ENCODE results near the gene FAM118B. TPM values are rescaled to one million over a fixed set of nuclear protein-coding genes. Genes with fewer than 3 reads are reported as not detected.

FAM118B gene
- total and polyA plus RNA-seq, 2 of the 8 experiments (the other 6 are each of a cell fraction or from before 2014, with no cell fraction given): 25.3 to 48.3 TPM

- TF ChIP-seq CHD7 (IDR thresholded peaks at IDR 0.05; ENCODE audit: insufficient replicate concordance, low read length) (no peak), HDAC2 (IDR thresholded peaks at IDR 0.05; ENCODE audit: borderline replicate concordance in 1 of 2, low read depth in 2 of 2, low read length in 2 of 2) (no peak), SAP30 (IDR thresholded peaks at IDR 0.05; ENCODE audit: insufficient read depth, insufficient replicate concordance, low read length) (no peak), SP2 (IDR thresholded peaks at IDR 0.05; ENCODE audit: low read length) (no peak), CTBP2 (IDR thresholded peaks at IDR 0.05; ENCODE audit: borderline replicate concordance, insufficient read depth, insufficient read length, low read length) (no peak), EGR1 (IDR thresholded peaks at IDR 0.05; ENCODE audit: borderline replicate concordance, low read depth, low read length) (no peak), RXRA (IDR thresholded peaks at IDR 0.05; ENCODE audit: insufficient read depth, low read depth, low read length) (no peak), KDM5A (IDR thresholded peaks at IDR 0.05; ENCODE audit: low read length) (no peak), CHD2 (IDR thresholded peaks at IDR 0.05; ENCODE audit: low read length) (no peak), GTF2F1 (IDR thresholded peaks at IDR 0.05; ENCODE audit: borderline replicate concordance, low read depth, low read length) (no peak), POLR2AphosphoS5 (IDR thresholded peaks at IDR 0.05; ENCODE audit: low read depth, low read length) (no peak), CHD1 (IDR thresholded peaks at IDR 0.05; ENCODE audit: low read depth, low read length) (no peak)
These were observed 8.0 kb downstream of the FAM118B start (continued) for GRCh38 chr11:126219547-126219946.
